GM12874 (cell line): ENCODE data around the gene NKX2-4.

ENCODE experiments used
- TF ChIP-seq, protein P1 (sequence below): IDR thresholded peaks from 2 replicates; pipeline ENCODE4 v1.5.1; 2011; ENCODE audit warnings: low read depth, mild to moderate bottlenecking, control low read depth, low read length, moderate library complexity; ENCODE audit not compliant: insufficient read depth

NKX2-4 gene

GRCh38 chr20:21395666-21396598, 1.4 kb downstream of the NKX2-4 start:
- TF ChIP-seq, protein P1, sequence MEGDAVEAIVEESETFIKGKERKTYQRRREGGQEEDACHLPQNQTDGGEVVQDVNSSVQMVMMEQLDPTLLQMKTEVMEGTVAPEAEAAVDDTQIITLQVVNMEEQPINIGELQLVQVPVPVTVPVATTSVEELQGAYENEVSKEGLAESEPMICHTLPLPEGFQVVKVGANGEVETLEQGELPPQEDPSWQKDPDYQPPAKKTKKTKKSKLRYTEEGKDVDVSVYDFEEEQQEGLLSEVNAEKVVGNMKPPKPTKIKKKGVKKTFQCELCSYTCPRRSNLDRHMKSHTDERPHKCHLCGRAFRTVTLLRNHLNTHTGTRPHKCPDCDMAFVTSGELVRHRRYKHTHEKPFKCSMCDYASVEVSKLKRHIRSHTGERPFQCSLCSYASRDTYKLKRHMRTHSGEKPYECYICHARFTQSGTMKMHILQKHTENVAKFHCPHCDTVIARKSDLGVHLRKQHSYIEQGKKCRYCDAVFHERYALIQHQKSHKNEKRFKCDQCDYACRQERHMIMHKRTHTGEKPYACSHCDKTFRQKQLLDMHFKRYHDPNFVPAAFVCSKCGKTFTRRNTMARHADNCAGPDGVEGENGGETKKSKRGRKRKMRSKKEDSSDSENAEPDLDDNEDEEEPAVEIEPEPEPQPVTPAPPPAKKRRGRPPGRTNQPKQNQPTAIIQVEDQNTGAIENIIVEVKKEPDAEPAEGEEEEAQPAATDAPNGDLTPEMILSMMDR, result no peak

GRCh38 chr20:21395051-21395665, 2.2 kb downstream of the NKX2-4 start:
- TF ChIP-seq, protein P1, result no peak

- TF ChIP-seq, protein P1, result no peak
These were observed 2.8 kb downstream of the NKX2-4 start for GRCh38 chr20:21394551-21394950.

DNA sequence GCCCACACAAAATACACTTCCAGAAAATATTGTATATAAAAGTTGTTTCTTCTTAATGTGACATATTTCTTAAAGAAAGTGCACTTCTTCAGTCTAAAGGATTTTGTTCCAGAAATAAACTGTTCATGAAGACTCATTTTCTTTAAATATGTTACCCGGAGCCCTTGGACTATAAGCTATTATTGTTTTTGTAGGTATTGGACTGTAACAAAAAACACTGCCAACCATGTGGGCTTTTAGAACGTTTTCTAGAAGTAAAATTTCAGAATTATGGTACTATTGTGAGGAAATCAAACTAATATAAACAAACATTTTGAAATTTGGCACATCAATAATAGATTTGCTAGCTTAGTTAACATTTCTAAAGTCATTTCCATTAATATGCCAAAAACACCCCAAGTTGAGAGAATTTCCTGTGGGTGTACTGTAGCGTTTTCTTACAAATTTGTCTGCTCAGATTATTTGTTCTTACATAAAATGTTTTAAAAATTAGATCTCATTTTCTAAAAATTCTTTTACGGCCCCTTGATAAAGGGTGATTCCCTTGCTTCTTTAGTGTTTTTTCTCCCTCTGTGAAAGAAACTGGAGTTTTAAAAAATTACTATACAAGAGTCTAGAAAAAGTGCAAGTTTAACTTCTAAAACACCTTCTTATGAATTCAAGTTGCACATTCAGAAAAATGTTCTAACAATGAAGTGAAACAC, 3.4 kb downstream of the NKX2-4 start:
- TF ChIP-seq, protein P1, result no peak

GRCh38 chr20:21393166-21393565, 4.2 kb downstream of the NKX2-4 start:
- TF ChIP-seq, protein P1, result no peak

- TF ChIP-seq, protein P1, result no peak
These were observed 5.4 kb downstream of the NKX2-4 start for GRCh38 chr20:21391972-21392352.
